ENCODE results near the gene MARCKSL1. TPM values are rescaled to one million over a fixed set of nuclear protein-coding genes. Genes with fewer than 3 reads are reported as not detected.

Gene MARCKSL1
- total and polyA plus RNA-seq, 4 donors, result 159 to 1,348 (median 726) TPM

DNA sequence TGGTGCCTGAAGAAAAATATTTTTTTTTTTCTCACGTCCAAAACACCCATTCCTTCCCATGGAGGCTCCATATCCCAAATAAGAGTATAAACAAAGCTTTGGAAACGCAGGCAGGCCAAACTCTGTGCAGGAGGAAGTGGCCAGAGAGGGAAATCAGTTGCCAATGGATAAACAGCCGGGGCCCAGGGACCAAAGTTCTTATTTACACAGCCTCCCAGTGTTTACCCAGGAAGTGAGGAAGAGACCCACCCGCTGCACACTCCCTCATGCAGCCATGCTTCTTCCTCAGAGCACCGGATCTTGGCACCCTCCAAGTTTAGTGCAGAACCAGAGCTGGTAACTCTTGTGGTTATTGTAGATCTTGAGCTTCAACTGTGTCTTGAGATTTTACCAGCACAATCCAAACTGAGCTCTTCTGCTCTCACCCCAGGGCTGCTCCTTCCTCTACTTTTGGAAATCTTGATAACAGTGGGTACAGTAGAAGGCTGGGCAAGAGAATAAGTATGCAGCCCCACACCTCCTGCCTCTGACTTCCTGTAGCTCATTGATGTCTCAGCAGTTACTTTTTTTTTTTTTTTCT, 14.2 kb downstream of the MARCKSL1 start:
- Histone ChIP-seq H3K9me3 (ENCODE audit: control insufficient read depth, insufficient read depth, low read length) (no peaks in the 10 kb centered on the region), H3K27me3 (ENCODE audit: control insufficient read depth, insufficient read depth, low read length) (no peaks in the 10 kb centered on the region), H3K36me3 (ENCODE audit: control insufficient read depth, insufficient read depth, low read length) (peaks cover 14% of the 10 kb centered on the region), H3K4me3 (ENCODE audit: low read depth, low read length) (no peak overlapping the region), H3K4me1 (ENCODE audit: control insufficient read depth, insufficient read depth, low read length) (no peaks in the 10 kb centered on the region), H3K27ac (ENCODE audit: low read depth, low read length) (no peak overlapping the region)
- WGBS (ENCODE audit: insufficient coverage), result 100% methylated on average over 2 of the region's 5 CpGs
- no peak for DNase-seq (ENCODE audit: low read depth in 4 of 6, low spot score in 6 of 6)

DNA sequence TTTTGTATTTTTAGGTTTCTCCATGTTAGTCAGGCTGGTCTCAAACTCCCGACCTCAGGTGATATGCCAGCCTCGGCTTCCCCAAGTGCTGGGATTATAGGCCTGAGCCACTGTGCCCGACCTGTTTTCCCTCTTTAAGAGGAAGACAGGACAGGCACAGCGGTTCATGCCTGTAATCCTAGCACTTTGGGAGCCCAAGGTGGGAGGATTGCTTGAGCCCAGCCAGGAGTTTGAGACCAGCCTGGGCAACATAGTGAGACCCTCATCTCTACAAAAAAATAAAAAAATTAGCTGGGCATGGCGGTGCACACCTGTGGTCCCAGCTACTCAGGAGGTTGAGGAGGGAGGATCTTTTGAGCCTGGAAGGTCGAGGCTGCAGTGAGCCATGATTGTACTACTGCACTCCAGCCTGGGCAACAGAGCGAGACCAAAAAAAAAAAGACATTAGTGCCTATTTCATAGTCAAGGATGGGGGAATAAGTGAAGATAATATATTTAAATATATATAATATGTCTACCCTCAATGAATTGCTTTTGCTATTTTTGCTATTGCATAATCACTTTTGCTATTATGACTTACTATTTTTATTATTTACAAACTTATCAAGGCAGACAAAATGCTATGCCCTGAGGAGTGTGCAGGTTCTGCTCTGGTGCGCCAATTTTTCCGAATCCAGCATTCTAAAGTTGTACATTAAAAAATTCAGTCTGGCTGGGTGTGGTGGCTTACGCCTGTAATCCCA, 17.7 kb downstream of the MARCKSL1 start:
- WGBS (ENCODE audit: insufficient coverage), result 96% methylated on average over 7 of the region's 10 CpGs

DNA sequence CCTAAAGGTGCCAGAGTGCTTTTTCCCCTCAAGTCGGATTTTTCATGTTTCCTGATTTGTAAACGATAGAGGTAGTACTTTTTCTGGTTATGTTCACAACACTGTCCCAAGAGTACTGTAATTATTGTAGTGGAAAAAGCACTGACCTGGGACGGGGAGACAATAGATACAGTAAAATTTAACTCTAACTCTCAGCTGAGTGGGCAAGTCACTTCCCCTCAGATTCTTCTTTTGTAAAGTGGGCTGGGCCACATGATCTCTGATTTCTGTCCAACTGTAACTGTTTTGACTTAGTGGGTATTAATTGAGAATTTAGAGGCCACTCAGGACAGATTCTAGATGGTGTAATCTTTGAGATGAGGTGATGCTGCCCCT, 19.1 kb downstream of the MARCKSL1 start:
- no CpG with 5 or more reads among the region's 3 CpGs for WGBS (ENCODE audit: insufficient coverage)
- Histone ChIP-seq H3K27me3 (ENCODE audit: control insufficient read depth, insufficient read depth, low read length) (no peaks in the 10 kb centered on the region), H3K4me1 (ENCODE audit: control insufficient read depth, insufficient read depth, low read length) (no peaks in the 10 kb centered on the region), H3K36me3 (ENCODE audit: control insufficient read depth, insufficient read depth, low read length) (peaks cover 14% of the 10 kb centered on the region), H3K4me3 (ENCODE audit: low read depth, low read length) (no peak overlapping the region), H3K9me3 (ENCODE audit: control insufficient read depth, insufficient read depth, low read length) (no peaks in the 10 kb centered on the region), H3K27ac (ENCODE audit: low read depth, low read length) (no peak overlapping the region)
- no peak for DNase-seq (ENCODE audit: low read depth in 4 of 6, low spot score in 6 of 6)

More for the DNA sequence above, 17.7 kb downstream of the MARCKSL1 start:
- Histone ChIP-seq H3K4me1 (ENCODE audit: control insufficient read depth, insufficient read depth, low read length) (no peaks in the 10 kb centered on the region), H3K27ac (ENCODE audit: low read depth, low read length) (no peak overlapping the region), H3K36me3 (ENCODE audit: control insufficient read depth, insufficient read depth, low read length) (peaks cover 14% of the 10 kb centered on the region), H3K4me3 (ENCODE audit: low read depth, low read length) (no peak overlapping the region), H3K9me3 (ENCODE audit: control insufficient read depth, insufficient read depth, low read length) (no peaks in the 10 kb centered on the region), H3K27me3 (ENCODE audit: control insufficient read depth, insufficient read depth, low read length) (no peaks in the 10 kb centered on the region)
- DNase-seq (ENCODE audit: low read depth in 4 of 6, low spot score in 6 of 6), result no peak

DNA sequence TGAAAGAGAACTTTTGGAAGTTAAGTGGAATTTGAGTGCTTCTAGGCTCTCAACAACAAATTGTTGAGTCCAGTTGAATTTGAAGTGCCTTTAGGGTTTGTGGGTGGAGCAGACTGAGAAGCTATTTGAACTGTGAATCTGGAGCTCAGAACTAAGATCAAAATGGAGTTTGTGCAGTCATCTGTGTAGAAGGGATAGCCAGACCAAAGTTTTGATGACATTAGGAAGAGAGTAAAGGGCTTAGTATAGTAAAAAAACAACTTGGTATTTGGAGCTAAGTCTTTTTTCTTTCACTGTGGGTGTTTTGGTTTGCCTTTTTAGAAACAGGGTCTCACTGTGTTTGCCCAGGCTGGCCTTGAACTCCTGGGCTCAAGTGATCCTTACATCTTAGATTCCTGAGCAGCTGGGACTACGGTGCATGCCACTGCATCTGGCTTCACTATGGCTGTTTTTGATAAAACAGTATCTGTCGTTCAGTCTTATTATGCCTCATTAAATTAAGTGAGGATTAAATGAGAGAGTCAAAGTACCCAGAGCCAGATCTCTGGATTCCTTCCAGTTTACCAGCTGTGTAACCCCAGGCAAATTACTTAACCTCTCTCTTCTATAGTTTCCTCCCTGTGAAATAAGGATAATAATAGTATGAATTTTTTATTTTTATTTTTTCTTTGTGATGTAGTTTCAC, 24.2 kb downstream of the MARCKSL1 start:
- no CpG with 5 or more reads among the region's 2 CpGs for WGBS (ENCODE audit: insufficient coverage)
- H3K9me3 ChIP-seq (ENCODE audit: control insufficient read depth, insufficient read depth, low read length), result no peaks in the 10 kb centered on the region

DNA sequence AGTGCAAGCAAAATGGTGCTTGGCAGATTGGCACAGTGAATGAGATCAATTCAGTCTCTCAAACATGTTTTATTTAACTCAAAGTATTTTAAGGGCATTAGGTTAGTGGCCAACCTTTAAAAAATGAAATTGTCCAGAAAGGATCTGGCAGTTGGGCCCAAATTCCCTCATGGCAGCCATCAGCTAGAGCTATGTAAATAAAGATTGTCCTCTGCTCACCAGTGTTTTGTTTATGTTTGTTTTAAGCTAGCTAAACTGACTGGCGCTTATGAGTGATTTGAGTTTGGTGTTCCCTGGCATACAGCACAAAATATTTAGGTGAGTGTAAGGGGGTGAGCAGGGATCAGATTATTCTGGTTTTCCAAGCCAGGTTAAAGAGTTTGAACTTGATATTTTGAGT, 26.1 kb downstream of the MARCKSL1 start:
- DNase-seq (ENCODE audit: low read depth in 4 of 6, low spot score in 6 of 6), result no peak
- Histone ChIP-seq H3K36me3 (ENCODE audit: control insufficient read depth, insufficient read depth, low read length) (peaks cover 7% of the 10 kb centered on the region), H3K4me3 (ENCODE audit: low read depth, low read length) (no peak overlapping the region), H3K9me3 (ENCODE audit: control insufficient read depth, insufficient read depth, low read length) (no peaks in the 10 kb centered on the region), H3K4me1 (ENCODE audit: control insufficient read depth, insufficient read depth, low read length) (no peaks in the 10 kb centered on the region), H3K27ac (ENCODE audit: low read depth, low read length) (no peak overlapping the region), H3K27me3 (ENCODE audit: control insufficient read depth, insufficient read depth, low read length) (no peaks in the 10 kb centered on the region)
- WGBS (ENCODE audit: insufficient coverage), result 50% methylated on average over 1 of the region's 1 CpG

More for the DNA sequence above, 24.2 kb downstream of the MARCKSL1 start:
- no peaks in the 10 kb centered on the region for H3K27me3 ChIP-seq (ENCODE audit: control insufficient read depth, insufficient read depth, low read length)
- no peak overlapping the region for H3K27ac ChIP-seq (ENCODE audit: low read depth, low read length)
- no peak overlapping the region for H3K4me3 ChIP-seq (ENCODE audit: low read depth, low read length)
- H3K36me3 ChIP-seq (ENCODE audit: control insufficient read depth, insufficient read depth, low read length), result no peaks in the 10 kb centered on the region
- DNase-seq (ENCODE audit: low read depth in 4 of 6, low spot score in 6 of 6), result no peak
- no peaks in the 10 kb centered on the region for H3K4me1 ChIP-seq (ENCODE audit: control insufficient read depth, insufficient read depth, low read length)

DNA sequence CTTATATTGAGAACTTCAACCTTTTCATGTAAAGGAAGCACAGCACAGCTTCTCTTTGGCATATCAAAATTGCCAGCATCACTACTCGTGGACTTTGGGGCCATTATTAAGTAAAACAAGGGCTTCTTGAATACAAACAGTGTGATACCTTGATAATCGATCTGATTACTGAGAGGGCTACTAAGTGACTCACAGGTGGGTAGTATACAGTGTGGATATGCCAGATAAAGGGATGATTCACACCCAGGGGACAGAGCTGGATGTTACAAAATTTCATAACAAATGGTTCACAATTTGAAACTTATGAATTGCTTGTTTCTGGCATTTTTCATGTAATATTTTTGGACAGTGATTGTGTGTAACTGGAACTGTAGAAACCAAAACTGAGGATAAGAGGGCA, 28.7 kb downstream of the MARCKSL1 start:
- no peaks in the 10 kb centered on the region for H3K9me3 ChIP-seq (ENCODE audit: control insufficient read depth, insufficient read depth, low read length)
- H3K27ac ChIP-seq (ENCODE audit: low read depth, low read length), result no peak overlapping the region
- H3K36me3 ChIP-seq (ENCODE audit: control insufficient read depth, insufficient read depth, low read length), result peaks cover 19% of the 10 kb centered on the region
- H3K4me1 ChIP-seq (ENCODE audit: control insufficient read depth, insufficient read depth, low read length), result no peaks in the 10 kb centered on the region
- DNase-seq (ENCODE audit: low read depth in 4 of 6, low spot score in 6 of 6), result no peak
- H3K27me3 ChIP-seq (ENCODE audit: control insufficient read depth, insufficient read depth, low read length), result no peaks in the 10 kb centered on the region
- no peak overlapping the region for H3K4me3 ChIP-seq (ENCODE audit: low read depth, low read length)
- WGBS (ENCODE audit: insufficient coverage), result 100% methylated on average over 1 of the region's 2 CpGs

DNA sequence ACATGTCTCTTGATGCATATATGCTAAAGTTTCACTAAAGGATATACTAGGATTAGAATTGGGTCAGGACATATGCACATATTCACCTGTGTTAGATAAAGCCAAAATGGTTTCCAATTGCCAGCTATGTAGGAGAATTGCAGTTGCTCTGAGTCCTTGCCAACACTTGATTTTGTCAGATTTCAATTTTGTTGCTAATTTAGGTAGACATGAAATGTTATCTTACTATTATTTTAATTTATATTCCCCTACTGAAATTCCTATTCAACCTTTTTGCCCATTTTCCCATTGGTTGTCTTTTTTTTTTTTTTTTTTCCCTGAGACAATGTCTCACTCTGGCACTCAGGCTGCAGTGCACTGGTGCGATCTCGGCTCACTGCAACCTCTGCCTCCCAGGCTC, 30.7 kb downstream of the MARCKSL1 start:
- no peak for DNase-seq (ENCODE audit: low read depth in 4 of 6, low spot score in 6 of 6)
- H3K4me1 ChIP-seq (ENCODE audit: control insufficient read depth, insufficient read depth, low read length), result no peaks in the 10 kb centered on the region
- no peaks in the 10 kb centered on the region for H3K9me3 ChIP-seq (ENCODE audit: control insufficient read depth, insufficient read depth, low read length)
- H3K4me3 ChIP-seq (ENCODE audit: low read depth, low read length), result no peak overlapping the region
- no peak overlapping the region for H3K27ac ChIP-seq (ENCODE audit: low read depth, low read length)
- WGBS (ENCODE audit: insufficient coverage), result no CpG with 5 or more reads among the region's 2 CpGs
- no peaks in the 10 kb centered on the region for H3K27me3 ChIP-seq (ENCODE audit: control insufficient read depth, insufficient read depth, low read length)
- H3K36me3 ChIP-seq (ENCODE audit: control insufficient read depth, insufficient read depth, low read length), result peaks cover 19% of the 10 kb centered on the region

DNA sequence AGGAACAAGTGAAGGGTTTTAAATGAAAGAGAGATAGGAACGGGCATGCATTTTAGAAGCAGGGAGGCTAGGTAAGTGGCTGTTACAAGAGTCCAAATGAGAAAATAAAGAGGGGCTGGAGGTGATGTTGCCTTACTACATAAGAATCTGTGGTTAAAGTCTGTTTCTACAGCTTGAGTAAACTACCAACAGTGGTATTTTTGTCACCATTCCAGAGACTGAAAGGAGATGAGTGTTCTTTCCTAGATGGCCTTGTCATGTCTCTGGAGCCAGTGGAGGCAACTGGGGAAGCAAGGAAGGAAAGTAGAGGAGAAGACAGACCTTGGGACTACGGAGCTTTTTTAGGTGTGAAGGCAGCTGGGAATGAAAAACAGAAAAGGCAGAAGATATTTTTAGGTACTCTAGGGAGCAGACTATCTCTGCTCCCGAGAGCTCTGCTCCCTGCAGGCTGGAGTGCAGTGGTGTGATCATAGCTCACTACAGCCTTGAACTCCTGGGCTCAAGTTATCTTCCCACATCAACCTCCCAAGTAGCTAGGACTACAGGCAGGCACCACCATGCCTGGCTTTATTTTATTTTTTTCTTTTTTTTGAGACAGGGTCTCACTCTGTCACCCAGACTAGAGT, 31.9 kb downstream of the MARCKSL1 start:
- WGBS (ENCODE audit: insufficient coverage), result 96% methylated on average over 3 of the region's 3 CpGs
- no peaks in the 10 kb centered on the region for H3K9me3 ChIP-seq (ENCODE audit: control insufficient read depth, insufficient read depth, low read length)
- H3K27ac ChIP-seq (ENCODE audit: low read depth, low read length), result no peak overlapping the region
- no peaks in the 10 kb centered on the region for H3K27me3 ChIP-seq (ENCODE audit: control insufficient read depth, insufficient read depth, low read length)
- no peak for DNase-seq (ENCODE audit: low read depth in 4 of 6, low spot score in 6 of 6)
- no peak overlapping the region for H3K4me3 ChIP-seq (ENCODE audit: low read depth, low read length)
- peaks cover 19% of the 10 kb centered on the region for H3K36me3 ChIP-seq (ENCODE audit: control insufficient read depth, insufficient read depth, low read length)
- H3K4me1 ChIP-seq (ENCODE audit: control insufficient read depth, insufficient read depth, low read length), result no peaks in the 10 kb centered on the region

DNA sequence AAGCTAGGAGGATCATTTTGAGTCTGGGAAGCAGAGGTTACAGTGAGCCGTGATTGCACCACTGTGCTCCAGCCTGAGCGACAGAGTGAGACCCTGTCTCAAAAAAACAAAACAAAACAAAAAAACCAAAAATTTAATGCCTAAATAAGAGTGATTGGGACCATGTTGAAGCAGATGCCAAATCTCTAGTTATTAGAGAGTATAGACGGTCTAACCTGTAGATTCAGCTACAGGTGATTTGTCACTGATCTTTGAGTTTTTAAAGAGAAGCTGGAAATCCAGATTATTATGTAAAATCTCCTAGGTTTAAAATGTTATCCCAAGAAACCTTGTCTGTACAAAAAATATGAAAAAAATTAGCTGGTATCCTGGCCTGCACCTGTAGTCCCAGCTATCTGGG, 32.7 kb downstream of the MARCKSL1 start:
- DNase-seq (ENCODE audit: low read depth in 4 of 6, low spot score in 6 of 6), result no peak
- WGBS (ENCODE audit: insufficient coverage), result 100% methylated on average over 1 of the region's 3 CpGs
- Histone ChIP-seq H3K4me1 (ENCODE audit: control insufficient read depth, insufficient read depth, low read length) (no peaks in the 10 kb centered on the region), H3K27ac (ENCODE audit: low read depth, low read length) (no peak overlapping the region), H3K9me3 (ENCODE audit: control insufficient read depth, insufficient read depth, low read length) (no peaks in the 10 kb centered on the region), H3K36me3 (ENCODE audit: control insufficient read depth, insufficient read depth, low read length) (peaks cover 19% of the 10 kb centered on the region), H3K27me3 (ENCODE audit: control insufficient read depth, insufficient read depth, low read length) (no peaks in the 10 kb centered on the region), H3K4me3 (ENCODE audit: low read depth, low read length) (no peak overlapping the region)
